Sciatic nerve (tissue), 2 donors: ENCODE data around the gene ZMYND12. TPM values are rescaled to one million over a fixed set of nuclear protein-coding genes. Genes with fewer than 3 reads are reported as not detected.
A peak's percentile ranks its signal among the peaks of the same experiment; 100 is the strongest.

Experiments used
- ATAC-seq: fragments of 200-7000 bp; cut with Tn5 transposase; one replicate; pipeline ENCODE4 v1.9.1; 2020; ENCODE audit warnings: mild to moderate bottlenecking, moderate library complexity
- DNase-seq: peaks from one replicate; pipeline ENCODE4 v3.0.0-alpha.2; 2020; ENCODE audit warnings: low spot score
- intact Hi-C: fragments of 100-400 bp; cut with DNase I; formaldehyde crosslinking; loops from one replicate; pipeline ENCODE4 v1.14.2; 2022
- total RNA-seq: library from RNA; stranded (reverse); fragmentation: NEBNext Ultra II Directional; extraction: Animal tissue kit (Norgen Biotek cat#: 25700); gene quantifications from one replicate; pipeline ENCODE4 v1.2.1, GENCODE V29; 2021
- donor health status: DM: no; HTN: no; CAD: no.
- donor health status: DM: no; HTN: no; CAD: no.

ZMYND12 gene
- total RNA-seq, 1 donor from 2014 or later = 1.6 TPM

DNA sequence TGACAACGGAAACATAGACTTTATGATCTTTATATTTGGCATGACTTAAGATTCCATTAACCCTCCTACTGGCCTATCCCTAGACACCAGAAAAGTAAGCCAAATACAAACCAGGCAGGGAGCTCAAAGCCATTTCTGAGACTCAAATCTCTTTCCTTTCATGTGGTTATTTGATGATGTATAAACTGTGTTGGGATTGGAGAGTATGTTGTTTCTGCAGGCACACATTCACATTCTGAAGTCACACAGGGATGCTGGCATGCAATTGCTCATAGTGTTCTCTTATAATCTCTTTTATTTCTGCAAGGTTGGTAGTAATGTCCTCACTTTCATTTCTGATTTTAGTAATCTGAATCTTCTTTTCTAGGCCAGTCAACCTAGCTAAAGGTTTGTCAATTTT is 5.8 kb downstream of the ZMYND12 start:
- intact Hi-C loops = no loop called here
- DNase-seq = no peak
- no peak for ATAC-seq

DNA sequence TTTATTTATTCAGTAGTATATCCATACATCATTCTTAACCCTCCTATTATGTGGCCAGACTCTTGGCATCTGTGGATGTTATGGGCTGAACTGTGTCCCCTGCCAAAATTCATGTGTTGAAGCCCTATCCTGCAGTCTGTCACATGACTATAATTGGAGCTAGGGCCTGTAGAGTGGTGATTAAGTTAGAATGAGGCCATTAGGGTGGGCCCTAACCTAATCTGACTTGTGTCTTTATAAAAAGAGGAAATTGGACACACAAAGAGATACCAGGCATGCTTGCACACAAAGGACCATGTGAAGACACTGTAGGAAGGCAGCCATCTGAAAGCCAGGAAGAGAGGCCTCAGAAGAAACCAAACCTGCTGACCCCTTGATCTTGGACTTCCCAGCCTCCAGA is 6.6 kb downstream of the ZMYND12 start:
- DNase-seq = no peak
- intact Hi-C loops = no loop called here
- no peak for ATAC-seq

DNA sequence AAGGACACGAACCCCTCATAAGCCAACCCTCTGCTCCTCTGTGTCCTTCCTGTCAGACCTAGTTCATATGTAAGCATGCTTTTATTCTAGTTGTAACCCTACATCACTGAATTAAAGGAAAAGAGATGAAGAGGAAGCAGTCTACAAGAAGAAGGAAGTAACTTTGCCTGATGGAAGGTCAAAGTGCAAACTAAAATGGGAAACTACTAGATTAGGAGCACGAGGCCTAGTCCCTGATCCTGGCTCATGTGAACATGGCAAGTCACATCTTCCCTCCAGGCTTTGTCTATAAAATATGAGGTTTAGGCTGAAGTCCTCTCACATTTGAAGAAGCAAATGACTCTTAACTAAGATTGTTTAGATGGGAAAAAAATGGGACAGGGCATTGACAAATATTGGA is 13.2 kb downstream of the ZMYND12 start:
- no peak for ATAC-seq
- intact Hi-C loops = no loop called here
- no peak for DNase-seq

DNA sequence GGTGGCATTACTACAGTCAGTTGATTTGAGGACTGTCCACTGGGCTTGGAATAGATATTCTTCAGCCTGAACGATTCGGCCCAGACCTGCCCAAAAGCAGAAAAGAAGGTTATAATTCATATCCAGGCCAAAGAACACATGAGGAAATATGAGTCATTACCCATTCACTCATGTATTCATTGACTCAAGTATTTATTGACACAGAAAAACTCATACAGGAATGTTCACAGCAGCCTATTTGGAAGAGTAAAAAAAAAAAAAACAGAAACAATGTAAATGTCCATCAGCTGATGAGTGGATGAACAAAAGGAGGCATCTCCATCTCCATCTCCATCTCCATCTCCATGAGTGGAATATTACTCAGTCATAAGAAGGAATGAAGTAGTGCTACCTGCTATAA is 15.9 kb downstream of the ZMYND12 start:
- DNase-seq (no peak), ATAC-seq (no peak)
- intact Hi-C loops = no loop called here

DNA sequence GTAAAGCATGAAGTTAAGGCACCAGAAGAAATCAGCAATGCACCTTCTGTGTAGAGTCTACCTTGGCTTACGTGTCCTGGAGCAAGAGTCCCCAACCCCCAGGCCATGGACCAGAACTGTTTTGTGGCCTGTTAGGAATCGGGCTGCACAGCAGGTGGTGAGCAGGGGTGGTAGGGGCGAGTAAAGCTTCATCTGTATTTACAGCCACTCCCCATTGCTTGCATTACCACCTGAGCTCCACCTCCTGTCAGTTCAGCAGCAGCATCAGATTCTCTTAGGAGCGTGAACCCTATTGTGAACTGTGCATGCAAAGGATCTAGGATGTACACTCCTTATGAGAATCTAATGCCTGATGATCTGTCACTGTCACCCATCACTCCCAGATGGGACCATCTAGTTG is 21.5 kb downstream of the ZMYND12 start:
- no peak for ATAC-seq
- intact Hi-C loops = no loop called here
- DNase-seq = no peak

DNA sequence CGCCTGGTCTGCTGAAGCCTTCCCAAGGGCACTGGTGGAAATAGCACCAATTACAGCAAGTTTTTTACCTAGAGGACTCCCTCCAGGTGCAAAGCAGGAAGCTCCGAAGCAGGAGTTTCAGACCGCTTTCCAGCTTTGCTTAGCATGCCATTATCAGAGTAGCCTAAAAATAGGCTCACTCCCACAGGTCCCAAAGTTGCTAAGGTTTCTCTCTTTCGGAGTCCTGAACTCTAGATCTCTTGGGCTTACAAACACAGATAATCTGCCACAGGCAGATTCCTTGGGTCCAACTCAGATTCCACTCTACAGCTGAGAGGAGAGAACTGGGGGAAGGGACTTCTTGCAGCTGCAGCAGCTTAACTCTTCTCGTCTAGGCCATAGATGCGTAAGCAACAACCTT is 22.5 kb downstream of the ZMYND12 start:
- intact Hi-C loops = no loop called here
- no peak for DNase-seq
- ATAC-seq = no peak

DNA sequence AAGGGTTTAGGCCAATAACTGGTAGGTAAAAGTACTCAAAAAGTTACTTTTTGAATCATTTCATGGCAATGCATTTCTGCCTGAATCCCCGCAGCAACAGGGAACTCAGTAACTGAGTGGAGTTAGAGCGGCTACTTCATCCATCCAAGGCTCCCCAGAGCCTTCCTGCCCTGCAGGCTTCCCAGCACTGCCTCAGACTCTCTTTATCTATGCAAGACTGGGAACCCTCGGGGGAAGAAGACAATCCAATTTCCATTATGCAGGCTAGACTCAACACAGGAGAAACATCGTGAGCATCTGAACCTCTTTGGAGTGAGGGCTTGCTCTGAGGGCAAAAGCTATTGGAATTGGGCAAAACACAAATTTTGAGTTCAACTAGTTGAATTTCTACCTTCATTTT is 23.1 kb downstream of the ZMYND12 start:
- DNase-seq (no peak), ATAC-seq (no peak)
- intact Hi-C loops = no loop called here

DNA sequence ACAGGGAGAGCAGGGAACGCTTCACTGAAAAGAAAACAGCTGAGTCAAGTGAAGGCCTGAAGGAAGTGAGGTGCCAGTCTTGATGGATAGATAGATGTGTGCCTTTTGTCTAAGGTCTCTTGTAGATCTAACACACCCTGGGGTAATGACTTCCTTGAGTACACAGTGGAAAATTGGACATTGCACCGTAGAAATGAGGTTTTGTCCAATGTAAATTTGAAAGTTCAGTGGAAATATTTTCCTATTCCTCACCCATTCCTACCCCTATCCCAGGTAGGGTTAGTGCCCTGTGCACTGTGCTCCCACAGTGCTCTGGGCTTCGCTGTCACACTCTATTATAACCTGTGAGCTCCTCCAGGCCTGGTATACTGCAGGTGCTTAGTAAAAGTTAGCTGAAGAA is 24.3 kb downstream of the ZMYND12 start:
- intact Hi-C loops = no loop called here
- no peak for ATAC-seq
- no peak for DNase-seq

DNA sequence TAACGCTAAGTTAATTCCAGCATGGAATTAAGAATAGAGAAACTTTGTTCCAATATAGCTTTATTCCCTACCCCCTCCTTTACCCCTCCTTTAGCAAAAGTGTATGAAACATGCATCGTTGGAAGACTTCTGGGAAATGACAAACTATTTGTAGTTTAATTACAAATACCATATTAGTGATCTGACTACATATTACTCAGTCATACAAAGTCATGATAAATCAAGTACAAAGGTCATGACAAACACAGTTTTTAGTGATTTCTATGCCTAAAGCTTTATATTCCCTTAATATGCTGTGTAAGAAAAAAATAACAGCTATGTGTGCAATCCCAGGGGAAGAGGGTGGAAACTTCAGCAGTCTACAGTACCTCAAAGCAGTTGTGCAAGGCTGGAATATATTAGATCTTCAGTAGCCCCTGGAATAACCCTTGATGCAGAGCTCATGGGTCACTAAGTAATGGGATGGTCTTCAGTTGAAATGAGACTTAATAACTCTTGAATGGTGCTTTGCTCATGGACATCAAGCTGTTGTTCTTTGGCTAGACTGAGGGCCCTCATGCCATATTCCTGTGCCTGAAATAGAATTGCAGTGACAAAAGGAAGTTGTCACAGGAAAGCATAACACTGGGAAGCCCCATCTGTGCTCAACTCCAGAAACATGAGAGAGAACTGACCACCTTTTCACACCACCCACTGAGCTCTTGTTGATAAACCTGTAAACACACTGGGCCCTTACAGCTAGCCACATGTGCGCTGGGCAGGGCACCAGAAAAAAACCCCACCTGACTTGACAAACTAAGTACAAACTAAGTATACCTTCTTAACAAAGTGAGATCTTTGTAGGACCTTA is 25.3 kb downstream of the ZMYND12 start:
- intact Hi-C loops = no loop called here
- DNase-seq (no peak), ATAC-seq (no peak)

DNA sequence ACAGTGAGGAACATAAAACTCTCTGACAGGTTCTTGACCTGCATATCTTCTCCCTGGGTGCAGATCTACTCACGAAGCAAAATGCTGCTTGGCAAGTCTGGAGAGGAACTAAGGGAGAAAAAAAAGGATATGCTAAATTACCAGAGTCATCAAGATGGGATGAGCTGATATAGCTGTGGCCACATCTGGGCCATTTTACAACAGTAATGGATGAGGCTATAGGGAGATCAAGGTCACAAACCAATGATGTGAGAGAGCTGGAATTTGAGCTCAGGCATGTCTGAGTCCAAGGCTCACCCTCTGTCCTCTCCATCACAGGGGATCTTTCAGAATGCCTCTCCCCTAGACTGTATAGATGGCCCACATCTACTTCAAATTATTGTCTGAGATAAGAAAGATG is 26.2 kb downstream of the ZMYND12 start:
- ATAC-seq (no peak), DNase-seq (no peak)
- intact Hi-C loops = no loop called here

DNA sequence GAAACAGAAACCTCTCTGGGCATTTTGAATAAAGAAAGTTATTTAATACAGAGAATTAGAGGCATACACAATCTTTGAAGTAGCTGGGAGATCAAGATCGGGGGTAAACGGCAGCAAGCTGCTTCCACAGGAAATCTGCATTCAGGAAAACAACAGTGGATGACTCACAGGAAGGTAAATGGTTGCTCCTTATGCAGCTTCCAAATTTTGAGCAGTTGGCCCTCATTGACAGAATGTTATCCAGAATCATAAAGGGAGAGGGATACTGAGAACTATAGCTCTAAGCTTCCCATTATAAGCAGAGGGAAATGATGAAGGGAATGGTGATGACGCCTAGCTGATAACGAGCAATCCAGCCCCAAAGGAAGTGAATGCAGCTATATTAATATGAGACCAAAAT is 28.6 kb downstream of the ZMYND12 start:
- intact Hi-C loops = no loop called here

DNA sequence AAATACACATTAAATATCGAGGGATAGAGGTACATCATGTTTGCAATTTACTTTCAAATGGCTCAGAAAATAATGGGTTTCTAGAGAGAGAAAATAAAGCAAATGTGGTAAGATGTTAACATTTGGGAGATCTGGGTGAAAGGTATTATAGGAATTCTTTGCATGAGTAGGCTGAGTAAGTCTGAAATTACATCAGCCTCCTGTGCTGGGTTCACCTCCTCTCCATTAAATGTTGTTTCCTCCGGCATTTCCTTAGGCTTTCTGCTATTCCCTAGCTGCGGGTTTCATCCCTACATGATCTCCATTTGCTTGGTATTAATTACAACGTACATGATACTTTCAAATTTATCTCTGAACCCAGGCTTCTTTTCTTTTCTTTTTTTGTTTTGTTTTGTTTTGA is 31.6 kb downstream of the ZMYND12 start:
- intact Hi-C loops = no loop called here
- ATAC-seq (no peak), DNase-seq (no peak)

More for the DNA sequence above, 28.6 kb downstream of the ZMYND12 start:
- no peak for ATAC-seq
- no peak for DNase-seq

DNA sequence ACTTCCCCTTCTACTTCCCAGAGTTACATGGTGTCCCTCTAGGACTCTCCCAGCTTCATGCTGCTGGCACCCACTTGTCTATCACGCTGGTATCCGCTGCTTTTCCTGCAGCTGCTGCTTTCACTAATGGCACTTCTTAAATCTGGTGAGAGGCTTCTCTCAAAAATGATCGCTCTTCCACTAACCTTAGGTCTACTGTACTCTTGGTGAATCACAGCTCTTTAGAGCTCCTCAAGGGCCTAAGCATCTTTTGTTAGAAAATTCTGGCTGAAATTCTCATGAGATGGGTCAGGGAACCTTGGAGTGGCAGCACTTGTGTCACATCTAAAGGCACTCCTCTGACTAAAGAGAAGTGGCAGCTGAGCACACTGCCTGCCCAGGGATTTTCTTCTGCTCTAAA is 32.1 kb downstream of the ZMYND12 start:
- no peak for ATAC-seq
- no peak for DNase-seq
- intact Hi-C loops = no loop called here

DNA sequence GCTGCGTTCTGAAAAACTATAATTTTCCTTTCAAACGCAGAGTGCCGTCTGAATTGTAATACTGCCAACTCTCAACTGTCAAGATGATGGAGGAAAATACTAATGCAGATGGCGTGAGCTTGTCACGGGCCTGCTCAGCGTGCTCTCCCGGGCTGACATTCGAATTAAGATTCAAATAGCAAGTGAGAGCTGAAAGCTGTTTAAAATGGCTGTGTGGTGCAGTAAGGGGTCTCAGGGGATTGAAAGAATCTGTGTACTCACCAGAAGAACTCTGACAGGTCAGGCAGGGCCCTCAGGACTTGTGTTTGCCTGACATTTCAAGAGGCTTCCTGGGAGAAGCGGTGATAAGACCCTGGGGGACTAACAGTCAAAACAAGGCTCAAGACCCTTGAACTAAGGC is 33.1 kb downstream of the ZMYND12 start:
- intact Hi-C loops = no loop called here
- ATAC-seq (no peak), DNase-seq (no peak)

DNA sequence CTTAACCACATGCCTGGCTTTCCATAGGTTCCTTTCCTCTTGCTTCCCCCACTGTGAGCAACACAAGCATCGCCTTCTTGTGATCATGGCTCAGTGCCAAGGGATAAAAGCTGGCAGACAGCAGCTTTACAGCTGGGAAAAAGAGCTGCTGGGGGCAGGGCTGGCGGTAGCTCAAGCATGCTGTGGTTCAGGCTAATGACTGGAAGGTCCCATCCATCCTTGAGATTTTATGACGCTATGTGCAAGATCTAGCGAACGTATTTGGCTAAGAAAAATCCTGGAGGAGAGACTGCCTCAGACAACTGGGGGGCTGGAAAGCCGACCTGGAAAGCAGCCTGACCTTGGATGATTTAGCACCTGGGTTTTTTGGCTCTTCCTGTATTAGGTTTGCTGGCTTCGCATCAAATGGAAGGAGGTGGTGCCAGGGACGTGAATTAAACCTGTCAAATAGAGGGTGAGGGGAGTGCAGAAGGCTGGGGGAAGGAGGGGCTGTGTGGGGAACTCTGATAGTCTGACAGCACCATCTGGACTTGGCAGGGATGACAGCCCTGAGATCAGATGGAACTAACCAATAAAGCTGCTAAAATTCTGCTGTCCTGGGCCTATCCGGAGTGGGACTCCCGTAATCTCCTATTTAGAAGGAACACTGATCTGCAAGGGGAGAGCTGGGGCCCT is 34.8 kb downstream of the ZMYND12 start:
- DNase-seq (no peak), ATAC-seq (peak; percentile 71)
- intact Hi-C loops = no loop called here

DNA sequence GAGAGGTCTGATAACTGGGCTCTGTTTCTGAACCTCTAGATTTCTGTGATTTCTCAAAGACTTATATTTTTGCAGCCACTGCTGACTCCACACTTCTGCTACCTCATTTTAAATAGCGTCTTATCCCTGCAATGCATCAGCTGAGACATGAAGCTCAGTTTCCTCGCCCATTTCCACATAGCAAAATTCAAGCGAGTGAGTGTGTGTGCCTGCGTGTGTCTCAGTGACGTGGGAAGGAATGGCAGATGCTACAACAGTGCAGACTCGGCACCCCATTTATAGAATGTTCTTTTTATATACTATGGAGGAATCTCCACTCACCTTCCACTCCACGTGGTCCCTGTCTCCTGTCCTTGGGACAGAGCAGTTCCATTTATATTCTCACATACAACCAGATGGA is 35.7 kb downstream of the ZMYND12 start:
- ATAC-seq (no peak), DNase-seq (no peak)
- intact Hi-C loops = no loop called here

DNA sequence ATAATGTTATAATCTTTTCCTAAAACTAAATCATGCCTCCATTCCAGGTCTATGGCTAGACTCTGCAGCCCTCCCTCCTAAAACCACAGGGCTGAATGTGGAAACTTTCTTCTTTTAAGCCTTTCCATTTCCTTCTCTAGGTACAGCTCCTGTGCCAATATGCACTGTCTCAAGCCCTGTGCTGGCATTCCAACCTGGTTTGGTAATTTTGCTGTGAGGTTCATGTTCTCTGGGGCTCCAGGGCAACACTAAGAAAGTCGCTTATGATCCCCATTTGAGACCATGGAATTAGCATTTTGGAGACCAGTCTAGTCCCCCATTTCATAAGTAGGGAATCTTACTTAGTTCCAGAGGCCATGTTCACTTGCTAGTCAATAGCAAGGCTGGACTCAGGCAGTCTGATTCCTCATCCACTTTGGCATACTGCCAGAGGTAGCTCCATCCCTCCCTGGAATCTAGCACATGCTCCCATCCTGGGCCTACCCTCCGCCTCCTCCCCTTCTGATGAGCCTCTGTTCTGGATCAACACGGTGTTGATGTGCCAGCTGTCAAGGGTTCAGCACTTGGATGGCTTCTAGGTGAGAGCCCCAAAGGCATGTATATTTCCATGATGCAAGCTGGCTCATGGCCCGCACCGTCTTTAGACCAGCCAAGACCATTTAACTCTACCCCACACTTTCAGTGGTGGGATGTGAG is 36.5 kb downstream of the ZMYND12 start:
- intact Hi-C loops = no loop called here
- DNase-seq (no peak), ATAC-seq (peak; percentile 58)

DNA sequence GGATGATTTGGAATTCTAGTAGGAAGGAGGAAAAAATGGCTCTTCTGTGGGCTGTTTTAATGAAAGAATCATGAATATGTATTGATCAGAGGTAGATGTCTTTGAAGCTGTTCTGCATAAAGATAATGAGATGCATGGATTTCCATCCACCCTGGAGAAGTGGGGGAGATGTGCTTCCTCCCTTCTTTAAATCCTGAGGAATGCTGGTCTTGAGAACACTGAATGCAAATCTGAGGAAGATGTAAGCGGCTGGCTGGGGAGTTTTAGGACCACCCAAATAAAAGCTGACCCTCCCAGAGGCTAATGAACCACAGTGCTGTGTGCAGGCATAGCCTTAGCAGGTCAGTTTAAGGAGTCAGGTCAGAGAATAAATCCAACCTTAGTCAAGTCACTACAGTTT is 37.3 kb downstream of the ZMYND12 start:
- DNase-seq = no peak
- intact Hi-C loops = no loop called here
- no peak for ATAC-seq

DNA sequence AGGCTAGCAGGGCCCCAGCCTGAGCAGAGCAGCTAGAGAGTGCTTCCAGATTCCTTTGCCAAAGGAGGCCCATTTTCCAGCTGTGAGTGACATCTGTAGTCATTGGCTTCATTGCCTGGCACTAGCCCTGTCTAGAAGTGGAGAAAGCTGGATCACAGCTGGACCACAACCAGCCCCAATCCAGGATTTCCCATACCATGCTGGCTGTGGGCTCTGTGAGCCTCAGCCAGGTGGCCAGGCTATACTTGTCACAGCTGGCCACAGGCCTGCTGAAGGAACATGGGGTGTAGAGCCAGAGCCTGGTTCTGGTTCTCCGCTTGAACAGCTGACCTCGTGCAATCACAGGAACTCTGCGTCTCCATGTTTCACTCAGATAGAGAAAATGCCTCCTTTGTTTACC is 38.7 kb downstream of the ZMYND12 start:
- intact Hi-C loops = no loop called here
- DNase-seq = no peak

More for the DNA sequence above, 38.7 kb downstream of the ZMYND12 start:
- no peak for ATAC-seq
